NCI-H146 (cell line): ENCODE measurements around the gene TOR1AIP2.

Experiments
- DNase-seq: peaks from one replicate; lab custom pipeline; 2025; lab: John Stamatoyannopoulos, UW

Gene TOR1AIP2

GRCh38 chr1:179825798-179826460, 51.7 kb downstream of the TOR1AIP2 start:
- DNase-seq: no peak

DNA sequence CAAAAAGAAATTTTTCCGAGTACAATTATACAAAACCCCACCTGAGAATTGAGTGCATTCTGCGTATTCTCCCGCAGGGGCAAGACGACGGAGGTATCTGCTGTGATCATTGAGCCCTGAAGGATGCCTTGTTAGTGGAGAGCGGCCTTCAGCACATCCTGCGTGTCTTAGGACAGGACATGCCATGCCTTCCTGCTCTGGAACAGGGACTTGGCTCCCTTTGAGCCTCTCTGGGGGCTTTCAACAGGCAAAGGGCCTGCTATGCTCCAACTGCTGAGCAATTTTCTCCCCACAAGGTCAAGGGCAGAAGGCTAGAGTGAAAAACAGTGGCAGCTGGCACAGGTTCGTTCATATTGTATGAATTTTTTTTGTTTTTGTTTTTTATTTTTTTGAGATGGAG, 52.4 kb downstream of the TOR1AIP2 start:
- DNase-seq: no peak

GRCh38 chr1:179824265-179824664, 53.3 kb downstream of the TOR1AIP2 start:
- peak; percentile 44 for DNase-seq

GRCh38 chr1:179823693-179824092, 53.9 kb downstream of the TOR1AIP2 start:
- DNase-seq: no peak

GRCh38 chr1:179822065-179822464, 55.5 kb downstream of the TOR1AIP2 start:
- no peak for DNase-seq

DNA sequence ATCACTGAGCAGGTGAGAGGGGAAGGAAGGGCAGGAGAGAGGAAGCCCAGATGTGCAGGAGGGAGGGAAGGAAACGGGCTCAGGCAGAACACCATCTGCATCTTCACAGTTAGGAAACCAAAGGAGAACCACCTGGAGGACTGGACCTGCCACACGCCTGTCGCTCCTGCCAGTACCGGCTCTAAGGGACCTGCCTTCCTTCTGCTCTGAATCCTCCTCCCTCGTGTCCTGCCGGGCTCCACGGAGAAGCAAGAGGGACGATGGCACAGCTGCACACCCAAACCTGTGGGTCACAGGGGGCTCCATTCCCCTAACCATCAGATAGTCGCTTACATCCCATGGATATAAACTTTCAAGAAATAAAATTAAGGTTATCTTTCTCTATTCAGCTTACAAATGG, 56.1 kb downstream of the TOR1AIP2 start:
- DNase-seq: no peak

DNA sequence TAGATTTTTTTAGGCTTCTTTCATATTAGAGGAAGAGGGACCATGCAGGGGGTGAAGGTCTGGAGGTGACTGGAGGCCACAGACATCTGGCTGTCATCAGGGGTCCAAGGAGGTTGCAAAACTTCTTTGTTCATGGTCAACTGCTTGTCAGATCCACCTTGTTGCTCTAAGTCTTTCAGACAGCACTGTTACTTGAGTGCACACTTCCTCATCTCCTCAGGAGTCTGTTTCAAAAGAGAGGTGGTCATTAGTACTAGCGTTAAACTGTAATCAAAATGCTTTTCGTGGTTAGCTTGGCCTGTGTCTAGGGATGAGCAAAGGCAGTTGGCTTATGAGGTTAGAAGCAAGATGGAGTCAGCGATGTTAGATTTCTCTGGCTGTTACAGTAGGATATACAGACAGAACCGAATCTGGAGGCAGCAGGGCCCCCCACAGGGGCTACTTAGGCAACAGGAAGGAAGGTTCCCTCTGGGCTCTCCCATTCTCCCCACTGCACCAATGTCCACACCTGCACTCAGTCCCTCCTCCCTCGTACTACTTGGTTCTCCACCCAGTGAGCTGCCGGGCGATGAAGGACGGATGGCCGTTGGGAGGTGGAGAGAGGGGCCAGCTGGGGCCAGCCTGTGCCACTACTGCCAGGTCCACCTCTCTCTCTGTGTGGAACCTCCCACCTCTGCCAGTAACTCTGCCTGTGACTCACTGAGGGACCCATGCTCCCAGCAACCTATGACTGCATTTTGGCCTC, 57.2 kb downstream of the TOR1AIP2 start:
- DNase-seq: no peak

DNA sequence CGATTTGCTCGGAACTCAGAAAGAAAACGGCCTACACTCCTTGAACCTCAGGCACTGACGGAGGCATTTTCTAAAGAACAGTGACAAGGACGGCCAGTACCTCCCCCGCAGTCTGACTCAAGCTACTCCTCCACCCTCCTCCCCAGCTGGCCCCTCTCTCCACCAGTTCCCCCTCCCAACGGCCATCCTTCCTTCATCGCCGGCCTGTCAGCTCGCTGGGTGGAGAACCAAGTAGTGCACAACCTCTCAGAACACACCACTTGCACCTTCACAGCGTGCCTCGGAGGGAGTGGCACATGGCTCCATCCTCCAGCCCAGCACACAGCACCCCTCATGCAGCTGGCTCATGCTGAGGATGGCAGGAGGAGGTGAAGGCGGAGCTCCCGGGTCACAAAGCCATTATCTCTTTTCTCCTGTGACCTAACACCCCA, 58.8 kb downstream of the TOR1AIP2 start:
- DNase-seq: no peak

DNA sequence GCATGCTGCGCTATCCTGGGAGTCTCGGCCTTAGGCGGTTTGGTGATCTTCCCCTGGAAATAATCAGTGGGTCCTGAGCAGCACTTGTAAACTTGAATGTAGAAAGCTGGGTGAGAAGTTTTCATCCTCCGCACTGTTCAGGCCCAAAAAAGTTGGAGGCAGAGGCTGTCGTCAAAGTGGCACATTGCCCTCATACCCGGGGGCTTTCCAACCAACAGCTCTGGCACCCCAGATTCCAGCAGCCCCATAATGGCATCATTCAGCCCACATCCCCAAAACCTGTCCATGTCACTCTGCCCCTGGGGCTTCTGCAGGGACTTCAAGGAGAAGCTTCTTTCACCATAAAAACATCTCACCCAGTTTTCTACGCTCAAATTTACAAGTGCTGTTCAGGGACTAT, 59.3 kb downstream of the TOR1AIP2 start:
- no peak for DNase-seq

GRCh38 chr1:179817789-179818188, 59.8 kb downstream of the TOR1AIP2 start:
- DNase-seq: no peak

DNA sequence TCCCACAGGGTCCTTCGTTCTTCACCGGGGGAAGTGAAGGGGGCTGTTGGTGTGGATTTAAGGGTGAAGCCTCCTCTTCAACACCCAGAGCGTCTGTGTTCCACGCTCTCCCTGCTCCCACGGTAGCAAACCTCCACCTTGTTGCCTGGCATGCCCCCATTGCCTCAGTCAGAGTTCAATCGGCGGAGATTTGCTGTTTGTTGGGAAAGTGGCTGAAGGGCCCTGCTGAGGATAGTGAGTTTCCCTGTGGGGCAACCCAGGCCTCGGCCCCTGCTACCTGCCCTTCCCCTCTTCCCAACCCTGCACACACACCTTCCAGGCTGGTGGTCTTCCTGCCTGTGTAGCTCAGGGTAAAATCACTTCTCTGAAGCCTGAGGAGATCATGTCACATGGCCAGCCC, 60.5 kb downstream of the TOR1AIP2 start:
- DNase-seq: no peak

DNA sequence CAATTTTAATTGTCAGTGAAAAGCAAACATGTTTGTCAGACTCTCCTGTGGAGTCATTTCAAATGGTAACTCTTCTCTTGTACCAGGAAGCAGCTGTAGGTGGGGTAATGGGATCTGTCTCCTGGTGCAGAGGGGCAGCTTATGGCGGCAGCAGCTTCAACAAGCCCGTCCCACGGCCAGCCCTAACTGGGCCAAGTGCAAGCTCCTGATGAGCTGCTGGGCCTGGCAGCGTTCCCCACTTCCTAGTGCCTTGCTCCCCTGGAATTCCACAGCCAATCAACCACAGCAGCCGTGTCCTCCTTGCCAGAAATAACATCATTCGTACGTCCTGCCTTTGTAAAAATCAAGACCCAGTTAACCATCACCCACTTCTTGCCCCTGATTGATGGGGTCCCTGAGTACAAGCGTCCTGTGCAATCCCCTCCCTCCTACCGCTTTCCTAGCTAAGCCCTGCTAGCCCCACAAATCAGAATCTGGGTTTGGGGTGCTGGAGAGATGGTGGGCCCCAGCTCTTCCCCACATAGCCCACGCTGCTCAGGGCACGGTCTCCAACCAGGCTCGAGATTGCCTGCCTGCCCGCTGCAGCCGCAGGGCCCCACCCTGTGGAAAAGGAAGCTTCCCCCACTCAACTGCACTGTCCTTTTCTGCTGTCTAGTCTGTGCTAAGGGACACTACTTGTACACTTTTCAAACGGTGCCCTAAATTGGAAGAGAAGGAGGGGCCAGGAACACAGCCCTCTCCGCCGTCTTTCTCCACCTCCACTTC, 61.2 kb downstream of the TOR1AIP2 start:
- peak; percentile 59 for DNase-seq

DNA sequence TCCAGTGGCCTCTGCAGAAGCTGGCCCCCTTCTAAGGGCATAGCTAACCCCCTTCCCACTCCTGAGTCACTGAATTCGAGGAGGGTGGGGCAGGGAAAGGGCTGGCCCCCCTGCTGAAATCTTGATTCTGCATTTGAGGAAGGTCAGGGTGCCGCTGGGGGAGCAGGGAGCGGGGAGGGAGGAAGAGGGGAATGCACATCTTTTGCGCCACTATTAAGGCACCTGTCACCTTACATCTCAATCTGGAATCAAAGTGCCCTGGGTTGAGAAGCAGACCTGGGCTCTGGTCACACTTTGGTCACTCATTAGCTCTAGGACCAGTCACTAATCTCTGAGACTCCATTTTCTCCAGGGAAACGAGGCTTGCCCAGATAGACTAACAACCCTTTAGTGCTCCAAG, 62.0 kb downstream of the TOR1AIP2 start:
- no peak for DNase-seq

- no peak for DNase-seq
These were observed 63.1 kb downstream of the TOR1AIP2 start for GRCh38 chr1:179814546-179814838.

DNA sequence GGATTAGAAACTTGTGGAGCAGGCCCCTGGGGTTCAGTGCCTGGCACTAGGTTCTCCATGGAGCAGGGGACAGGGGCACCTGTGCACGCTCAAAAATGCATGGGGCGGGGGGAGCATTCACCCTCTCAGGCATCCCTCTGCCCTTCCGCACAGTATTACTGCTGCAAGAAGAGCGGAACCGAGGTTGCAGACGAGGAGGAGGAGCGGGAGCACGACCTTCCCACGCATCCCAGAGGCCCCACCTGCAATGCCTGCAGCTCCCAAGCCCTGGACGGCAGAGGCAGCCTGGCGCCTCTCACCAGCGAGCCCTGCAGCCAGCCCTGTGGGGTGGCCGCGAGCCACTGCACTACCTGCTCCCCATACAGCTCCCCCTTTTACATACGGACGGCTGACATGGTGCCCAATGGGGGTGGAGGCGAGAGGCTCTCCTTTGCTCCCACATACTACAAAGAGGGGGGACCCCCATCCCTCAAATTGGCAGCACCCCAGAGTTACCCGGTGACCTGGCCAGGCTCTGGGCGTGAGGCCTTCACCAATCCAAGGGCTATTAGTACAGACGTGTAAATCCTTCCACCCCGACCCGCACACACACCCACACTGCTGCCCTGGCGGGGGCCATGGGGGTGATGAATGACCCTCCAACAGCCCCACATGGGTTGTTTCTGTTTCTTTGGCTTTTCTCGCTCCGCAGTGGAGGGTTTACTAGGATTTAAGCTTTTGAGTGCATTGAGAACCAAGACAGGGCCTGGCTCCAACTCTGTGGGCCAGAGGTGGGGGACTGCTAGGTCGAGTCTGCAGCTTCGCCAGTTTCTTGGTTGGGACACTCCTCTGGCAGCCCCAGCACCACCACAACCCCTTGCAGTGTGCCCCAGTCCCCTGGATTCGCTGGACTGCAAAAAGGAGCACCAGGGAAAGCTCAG, 63.7 kb downstream of the TOR1AIP2 start:
- no peak for DNase-seq

DNA sequence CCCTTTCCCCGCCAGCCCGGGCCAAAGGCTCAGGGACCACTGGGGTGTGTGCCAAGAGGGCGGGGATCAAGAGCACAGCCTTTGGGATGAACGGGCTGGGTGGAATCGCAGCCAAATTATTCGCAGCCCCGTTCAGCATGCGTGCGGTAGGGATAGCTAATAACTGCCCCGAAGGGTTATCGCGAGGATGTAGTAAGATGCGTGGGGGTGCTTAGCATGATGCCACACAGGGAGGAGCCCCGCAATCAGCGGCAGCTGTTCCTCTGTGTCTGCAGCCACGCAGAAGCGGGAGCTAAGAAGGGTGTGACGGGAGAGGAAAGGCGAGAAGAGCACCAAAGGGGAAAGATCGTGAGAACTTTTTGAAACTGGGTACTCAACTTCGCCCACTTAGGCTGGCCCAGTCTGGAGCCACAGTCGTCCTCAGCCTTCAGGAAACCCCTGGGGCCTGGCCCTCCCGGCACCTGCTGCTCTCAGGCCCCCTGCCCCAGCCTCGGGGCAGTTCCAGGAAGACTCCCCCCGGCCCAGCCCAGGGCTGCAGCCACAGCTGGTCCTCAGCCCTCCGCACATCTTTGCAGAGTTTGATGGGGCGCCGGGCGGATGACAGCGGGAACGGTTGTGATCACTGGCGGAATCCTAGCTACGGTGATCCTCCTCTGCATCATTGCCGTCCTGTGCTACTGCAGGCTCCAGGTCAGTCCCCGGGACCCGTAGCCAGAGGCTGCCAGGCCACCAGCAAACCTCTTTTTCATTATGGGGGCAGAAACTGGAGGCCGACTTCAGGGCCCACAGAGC, 64.9 kb downstream of the TOR1AIP2 start:
- DNase-seq: no peak

GRCh38 chr1:179810367-179810715, 67.3 kb downstream of the TOR1AIP2 start:
- no peak for DNase-seq

GRCh38 chr1:179809506-179810366, 67.9 kb downstream of the TOR1AIP2 start:
- DNase-seq: peak; percentile 65

DNA sequence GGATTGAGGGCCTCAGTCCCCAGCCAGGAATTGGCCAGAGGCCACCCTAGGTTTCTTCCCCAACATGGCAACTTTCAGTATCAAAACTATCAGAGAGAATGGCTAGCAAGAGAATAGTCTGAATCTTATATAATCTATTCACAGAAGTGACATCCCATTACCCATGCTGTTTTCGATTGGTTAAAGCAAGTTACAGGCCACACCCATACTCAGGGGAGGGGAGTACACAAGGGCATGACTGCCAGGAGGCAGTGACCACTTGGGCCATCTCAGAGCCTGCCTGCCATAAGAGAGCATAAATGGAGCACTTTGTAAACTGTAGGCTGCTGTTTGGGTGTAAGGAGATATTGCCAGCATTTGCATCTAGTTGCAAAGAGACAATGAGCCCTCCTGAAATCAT, 69.1 kb downstream of the TOR1AIP2 start:
- DNase-seq: no peak

DNA sequence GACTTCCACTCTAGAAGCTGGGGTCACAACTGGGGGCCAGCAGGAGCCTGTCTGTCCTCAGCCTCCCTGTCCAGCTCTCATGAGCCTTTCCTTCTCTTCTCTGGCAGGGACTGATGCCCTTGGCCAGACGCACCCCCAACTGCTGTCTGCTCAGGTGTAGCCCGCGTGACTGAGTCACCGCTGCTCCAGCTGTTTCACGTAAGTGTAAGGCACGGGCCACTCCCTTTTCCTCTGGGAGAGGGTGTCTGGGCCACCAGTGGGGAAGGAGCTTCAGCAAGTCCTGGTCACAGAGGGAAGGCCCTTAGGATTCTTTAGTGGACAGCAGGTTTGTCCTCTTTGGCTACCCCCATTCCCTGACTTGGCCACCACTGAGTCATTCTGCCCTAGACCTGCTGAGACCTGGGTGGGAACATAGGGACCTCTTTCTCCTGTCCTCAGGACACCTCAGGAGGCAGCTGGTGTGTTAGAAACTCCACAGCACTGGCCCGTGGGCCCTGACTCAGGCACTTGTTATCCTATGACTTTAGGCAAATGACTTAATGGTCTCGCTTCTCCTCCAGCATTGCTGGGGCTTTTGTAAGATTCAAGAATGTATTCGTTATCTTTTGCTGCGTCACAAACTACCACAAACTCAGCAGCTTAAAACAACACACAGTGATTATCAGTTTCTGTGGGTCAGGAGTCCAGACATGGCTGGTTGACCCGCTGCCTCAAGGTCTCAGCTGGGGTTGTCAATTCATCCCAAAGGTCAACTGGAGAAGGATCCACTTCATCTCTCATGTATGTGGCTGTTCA, 69.7 kb downstream of the TOR1AIP2 start:
- no peak for DNase-seq
